Liver (tissue), 9 donors: Measurements from ENCODE around the gene TM7SF2. TPM values are rescaled to one million over a fixed set of nuclear protein-coding genes. Genes with fewer than 3 reads are reported as not detected.
A peak's percentile ranks its signal among the peaks of the same experiment; 100 is the strongest.

Source experiments
- DNase-seq: peaks from one replicate; pipeline ENCODE4 v3.0.0-alpha.2; 2017; ENCODE audit warnings: low spot score
- H3K27ac ChIP-seq, 2 donors: one replicate each; pipeline ENCODE4 v1.7.0; 2013; ENCODE audit warnings: inconsistent platforms in 2 of 2, low read length in 2 of 2, control low read depth in 1 of 2, low read depth in 1 of 2, mild to moderate bottlenecking in 1 of 2
- H3K27me3 ChIP-seq, 4 donors: one replicate each; pipeline versions ENCODE4 v1.6.1 to v1.7.0; 2013; ENCODE audit warnings: low read length in 3 of 4, inconsistent platforms in 1 of 4, mild to moderate bottlenecking in 1 of 4, moderate library complexity in 1 of 4; ENCODE audit not compliant: control insufficient read depth in 4 of 4, insufficient read depth in 4 of 4
- H3K36me3 ChIP-seq, 4 donors: one replicate each; pipeline versions ENCODE4 v1.6.1 to v1.7.0; 2013; ENCODE audit warnings: low read length in 3 of 4, mild to moderate bottlenecking in 3 of 4, low read depth in 1 of 4, moderate library complexity in 1 of 4; ENCODE audit not compliant: control insufficient read depth in 4 of 4, insufficient read depth in 3 of 4
- H3K4me1 ChIP-seq, 4 donors: one replicate each; pipeline versions ENCODE4 v1.6.1 to v1.7.0; 2013; ENCODE audit warnings: low read length in 3 of 4, mild to moderate bottlenecking in 3 of 4, moderate library complexity in 1 of 4; ENCODE audit not compliant: control insufficient read depth in 4 of 4, insufficient read depth in 4 of 4
- H3K4me3 ChIP-seq, 3 donors: one replicate each; pipeline versions ENCODE4 v1.6.1 to v1.7.0; 2013; ENCODE audit warnings: low read length in 3 of 3, control low read depth in 1 of 3, low read depth in 1 of 3, mild to moderate bottlenecking in 1 of 3
- H3K9ac ChIP-seq, 2 donors: one replicate each; pipeline ENCODE4 v1.7.0; 2013; ENCODE audit warnings: low read length in 2 of 2, mild to moderate bottlenecking in 2 of 2, moderate library complexity in 2 of 2, control low read depth in 1 of 2, low read depth in 1 of 2
- H3K9me3 ChIP-seq, 4 donors: one replicate each; pipeline versions ENCODE4 v1.6.1 to v1.7.0; 2013; ENCODE audit warnings: low read length in 3 of 4; ENCODE audit not compliant: control insufficient read depth in 4 of 4
- EGR1 ChIP-seq, 2 donors: IDR thresholded peaks; 2 replicates each; pipeline ENCODE4 v1.6.1; 2016 to 2018; ENCODE audit warnings: antibody characterized with exemption in 2 of 2, low read depth in 2 of 2
- FOXA1 ChIP-seq: IDR thresholded peaks from 2 replicates; pipeline ENCODE4 v1.6.1; 2016; ENCODE audit warnings: antibody characterized with exemption
- FOXA2 ChIP-seq: IDR thresholded peaks from 2 replicates; pipeline ENCODE4 v1.6.1; 2016; ENCODE audit warnings: antibody characterized with exemption
- GABPA ChIP-seq, 2 donors: IDR thresholded peaks in 1 of 2; conservative IDR thresholded peaks in 1 of 2; 2 replicates each; pipeline ENCODE4 v1.6.1; 2016; ENCODE audit warnings: antibody characterized with exemption in 2 of 2, mild to moderate bottlenecking in 1 of 2, moderate library complexity in 1 of 2
- HNF4G ChIP-seq: IDR thresholded peaks from 2 replicates; pipeline ENCODE4 v1.6.1; 2016; ENCODE audit warnings: antibody characterized with exemption
- JUND ChIP-seq, 2 donors: IDR thresholded peaks; 2 replicates each; pipeline ENCODE4 v1.6.1; 2016; ENCODE audit warnings: antibody characterized with exemption in 2 of 2
- NR2F2 ChIP-seq: IDR thresholded peaks from 2 replicates; pipeline ENCODE4 v1.6.1; 2016; ENCODE audit warnings: antibody characterized with exemption
- RXRA ChIP-seq, 2 donors: IDR thresholded peaks; 2 replicates each; pipeline ENCODE4 v1.6.1; 2017 to 2018; ENCODE audit warnings: antibody characterized with exemption in 2 of 2, mild to moderate bottlenecking in 1 of 2
- SP1 ChIP-seq: IDR thresholded peaks from 2 replicates; pipeline ENCODE4 v1.6.1; 2018; ENCODE audit warnings: antibody characterized with exemption, mild to moderate bottlenecking
- TAF1 ChIP-seq: conservative IDR thresholded peaks from 2 replicates; pipeline ENCODE4 v1.6.1; 2016; ENCODE audit warnings: antibody characterized with exemption, mild to moderate bottlenecking
- YY1 ChIP-seq: IDR thresholded peaks from 2 replicates; pipeline ENCODE4 v1.6.1; 2016; ENCODE audit warnings: antibody characterized with exemption, mild to moderate bottlenecking
- WGBS: extraction: QIAGEN DNeasy Blood & Tissue Kit; methylation state at CpG from one replicate; pipeline ENCODE4 v1.1.7; 2013; 5-methylcytosine and 5-hydroxymethylcytosine counted together
- polyA plus RNA-seq, 2 donors: library from polyadenylated mRNA; stranded (reverse) in 1 of 2; unstranded in 1 of 2; fragments of 200-250 nt in 1 of 2; fragments of >200 nt in 1 of 2; fragmentation: Nextera tagmentation in 1 of 2; extraction: Ambion mirVana in 1 of 2; gene quantifications; one replicate each; pipeline versions ENCODE4 v1.2.1 to v1.2.3, GENCODE V29; 2013 to 2015
- total RNA-seq, 2 donors: library from RNA; depleted of rRNA; stranded (reverse); fragments of >200 nt; gene quantifications; one replicate each; pipeline ENCODE4 v1.2.3, GENCODE V29; 2014
- TF ChIP-seq, protein P1 (sequence below): IDR thresholded peaks from 2 replicates; pipeline ENCODE4 v1.6.1; 2016; ENCODE audit warnings: antibody characterized with exemption
- TF ChIP-seq, protein P2 (sequence below): IDR thresholded peaks from 2 replicates; pipeline ENCODE4 v1.6.1; 2016; ENCODE audit warnings: antibody characterized with exemption, mild to moderate bottlenecking
- TF ChIP-seq, protein P3 (sequence below): fragments of 150-350 bp; IDR thresholded peaks from 2 replicates; pipeline ENCODE4 v1.5.1; 2017; ENCODE audit warnings: improper control_type of control experiment, low read depth, low read length; ENCODE audit not compliant: missing input control
- TF ChIP-seq, protein P4 (sequence below): IDR thresholded peaks from 2 replicates; pipeline ENCODE4 v1.6.1; 2016; ENCODE audit warnings: antibody characterized with exemption
- TF ChIP-seq, protein P5 (sequence below): IDR thresholded peaks from 2 replicates; pipeline ENCODE4 v1.6.1; 2016; ENCODE audit warnings: antibody characterized with exemption
- donor health status: healthy.
- donor health status: healthy.
- donor health status: healthy.
- donor health status: healthy.
- donor health status: healthy.

Gene TM7SF2
- total and polyA plus RNA-seq, 4 donors: 39.0 to 337 (median 89.1) TPM

DNA sequence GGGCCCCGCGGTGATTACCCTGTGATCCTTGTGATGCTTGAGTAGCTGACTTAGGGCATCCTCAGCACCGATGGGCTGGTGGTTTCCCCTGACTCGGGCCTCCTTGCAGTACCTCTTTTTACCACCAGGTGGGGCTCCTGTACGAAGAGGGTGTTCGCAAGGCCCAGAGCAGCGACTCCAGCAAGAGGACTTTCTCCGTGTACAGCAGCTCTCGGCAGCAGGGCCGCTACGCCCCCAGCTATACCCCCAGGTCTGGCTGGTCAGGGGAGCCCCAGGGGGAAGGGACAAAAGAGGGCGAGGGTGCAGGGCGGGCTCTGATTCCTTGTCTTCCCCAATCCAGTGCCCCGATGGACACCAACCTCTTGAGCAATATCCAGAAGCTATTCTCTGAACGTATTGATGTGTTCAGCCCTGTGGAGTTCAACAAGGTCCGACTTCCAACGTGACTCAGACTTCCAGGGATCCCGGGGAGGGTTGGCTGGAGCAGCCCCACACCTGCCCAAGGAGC, 1.3 kb upstream of the TM7SF2 start (continued):
- TF ChIP-seq, protein P1, sequence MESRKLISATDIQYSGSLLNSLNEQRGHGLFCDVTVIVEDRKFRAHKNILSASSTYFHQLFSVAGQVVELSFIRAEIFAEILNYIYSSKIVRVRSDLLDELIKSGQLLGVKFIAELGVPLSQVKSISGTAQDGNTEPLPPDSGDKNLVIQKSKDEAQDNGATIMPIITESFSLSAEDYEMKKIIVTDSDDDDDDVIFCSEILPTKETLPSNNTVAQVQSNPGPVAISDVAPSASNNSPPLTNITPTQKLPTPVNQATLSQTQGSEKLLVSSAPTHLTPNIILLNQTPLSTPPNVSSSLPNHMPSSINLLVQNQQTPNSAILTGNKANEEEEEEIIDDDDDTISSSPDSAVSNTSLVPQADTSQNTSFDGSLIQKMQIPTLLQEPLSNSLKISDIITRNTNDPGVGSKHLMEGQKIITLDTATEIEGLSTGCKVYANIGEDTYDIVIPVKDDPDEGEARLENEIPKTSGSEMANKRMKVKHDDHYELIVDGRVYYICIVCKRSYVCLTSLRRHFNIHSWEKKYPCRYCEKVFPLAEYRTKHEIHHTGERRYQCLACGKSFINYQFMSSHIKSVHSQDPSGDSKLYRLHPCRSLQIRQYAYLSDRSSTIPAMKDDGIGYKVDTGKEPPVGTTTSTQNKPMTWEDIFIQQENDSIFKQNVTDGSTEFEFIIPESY: no peak

DNA sequence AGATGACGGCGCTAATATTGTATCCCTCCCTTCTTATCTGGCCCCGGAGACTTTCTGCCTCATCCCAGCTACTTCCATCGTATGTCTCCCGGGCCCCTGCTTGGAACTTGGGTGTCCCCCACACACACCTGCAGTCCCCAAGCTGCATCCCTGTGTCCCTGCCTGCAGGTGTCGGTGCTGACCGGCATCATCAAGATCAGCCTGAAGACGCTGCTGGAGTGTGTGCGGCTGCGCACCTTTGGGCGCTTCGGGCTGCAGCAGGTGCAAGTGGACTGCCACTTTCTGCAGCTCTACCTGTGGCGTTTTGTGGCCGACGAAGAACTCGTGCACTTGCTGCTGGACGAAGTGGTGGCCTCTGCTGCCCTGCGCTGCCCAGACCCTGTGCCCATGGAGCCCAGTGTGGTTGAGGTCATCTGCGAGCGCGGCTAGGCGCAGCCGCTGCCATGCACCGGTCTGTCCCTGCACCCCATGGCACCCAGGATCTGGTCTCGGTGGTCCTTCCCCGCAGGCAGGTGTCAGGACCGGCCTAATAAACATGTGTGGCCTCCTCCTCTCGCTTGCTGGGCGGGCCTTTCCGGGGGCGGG, 421 bp upstream of the TM7SF2 start:
- Histone ChIP-seq H3K36me3 (peaks cover 0 to 13% (median 10%) of the 10 kb centered on the region in 4 donors), H3K27me3 (no peaks in the 10 kb centered on the region), H3K4me1 (peaks cover 22 to 56% (median 47%) of the 10 kb centered on the region in 4 donors), H3K4me3 (peak overlapping the region in 1 of 3 donors; percentile 11), H3K9me3 (no peaks in the 10 kb centered on the region), H3K27ac (peak overlapping the region; percentile 59 to 87), H3K9ac (no peak overlapping the region)
- TF ChIP-seq, protein P2, sequence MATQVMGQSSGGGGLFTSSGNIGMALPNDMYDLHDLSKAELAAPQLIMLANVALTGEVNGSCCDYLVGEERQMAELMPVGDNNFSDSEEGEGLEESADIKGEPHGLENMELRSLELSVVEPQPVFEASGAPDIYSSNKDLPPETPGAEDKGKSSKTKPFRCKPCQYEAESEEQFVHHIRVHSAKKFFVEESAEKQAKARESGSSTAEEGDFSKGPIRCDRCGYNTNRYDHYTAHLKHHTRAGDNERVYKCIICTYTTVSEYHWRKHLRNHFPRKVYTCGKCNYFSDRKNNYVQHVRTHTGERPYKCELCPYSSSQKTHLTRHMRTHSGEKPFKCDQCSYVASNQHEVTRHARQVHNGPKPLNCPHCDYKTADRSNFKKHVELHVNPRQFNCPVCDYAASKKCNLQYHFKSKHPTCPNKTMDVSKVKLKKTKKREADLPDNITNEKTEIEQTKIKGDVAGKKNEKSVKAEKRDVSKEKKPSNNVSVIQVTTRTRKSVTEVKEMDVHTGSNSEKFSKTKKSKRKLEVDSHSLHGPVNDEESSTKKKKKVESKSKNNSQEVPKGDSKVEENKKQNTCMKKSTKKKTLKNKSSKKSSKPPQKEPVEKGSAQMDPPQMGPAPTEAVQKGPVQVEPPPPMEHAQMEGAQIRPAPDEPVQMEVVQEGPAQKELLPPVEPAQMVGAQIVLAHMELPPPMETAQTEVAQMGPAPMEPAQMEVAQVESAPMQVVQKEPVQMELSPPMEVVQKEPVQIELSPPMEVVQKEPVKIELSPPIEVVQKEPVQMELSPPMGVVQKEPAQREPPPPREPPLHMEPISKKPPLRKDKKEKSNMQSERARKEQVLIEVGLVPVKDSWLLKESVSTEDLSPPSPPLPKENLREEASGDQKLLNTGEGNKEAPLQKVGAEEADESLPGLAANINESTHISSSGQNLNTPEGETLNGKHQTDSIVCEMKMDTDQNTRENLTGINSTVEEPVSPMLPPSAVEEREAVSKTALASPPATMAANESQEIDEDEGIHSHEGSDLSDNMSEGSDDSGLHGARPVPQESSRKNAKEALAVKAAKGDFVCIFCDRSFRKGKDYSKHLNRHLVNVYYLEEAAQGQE: no peak
- no peak for TF ChIP-seq FOXA1
- TF ChIP-seq TAF1: no peak
- TF ChIP-seq FOXA2: no peak
- TF ChIP-seq RXRA (IDR thresholded peaks at IDR 0.05): no peak
- TF ChIP-seq, protein P3, sequence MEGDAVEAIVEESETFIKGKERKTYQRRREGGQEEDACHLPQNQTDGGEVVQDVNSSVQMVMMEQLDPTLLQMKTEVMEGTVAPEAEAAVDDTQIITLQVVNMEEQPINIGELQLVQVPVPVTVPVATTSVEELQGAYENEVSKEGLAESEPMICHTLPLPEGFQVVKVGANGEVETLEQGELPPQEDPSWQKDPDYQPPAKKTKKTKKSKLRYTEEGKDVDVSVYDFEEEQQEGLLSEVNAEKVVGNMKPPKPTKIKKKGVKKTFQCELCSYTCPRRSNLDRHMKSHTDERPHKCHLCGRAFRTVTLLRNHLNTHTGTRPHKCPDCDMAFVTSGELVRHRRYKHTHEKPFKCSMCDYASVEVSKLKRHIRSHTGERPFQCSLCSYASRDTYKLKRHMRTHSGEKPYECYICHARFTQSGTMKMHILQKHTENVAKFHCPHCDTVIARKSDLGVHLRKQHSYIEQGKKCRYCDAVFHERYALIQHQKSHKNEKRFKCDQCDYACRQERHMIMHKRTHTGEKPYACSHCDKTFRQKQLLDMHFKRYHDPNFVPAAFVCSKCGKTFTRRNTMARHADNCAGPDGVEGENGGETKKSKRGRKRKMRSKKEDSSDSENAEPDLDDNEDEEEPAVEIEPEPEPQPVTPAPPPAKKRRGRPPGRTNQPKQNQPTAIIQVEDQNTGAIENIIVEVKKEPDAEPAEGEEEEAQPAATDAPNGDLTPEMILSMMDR: no peak
- no peak for TF ChIP-seq YY1
- no peak for TF ChIP-seq EGR1 (IDR thresholded peaks at IDR 0.05; ENCODE audit: low read depth in 2 of 2)
- TF ChIP-seq GABPA (IDR thresholded peaks at IDR 0.05 in 1 of 2, conservative IDR thresholded peaks at IDR 0.05 in 1 of 2): no peak
- TF ChIP-seq, protein P1: no peak
- TF ChIP-seq, protein P4, sequence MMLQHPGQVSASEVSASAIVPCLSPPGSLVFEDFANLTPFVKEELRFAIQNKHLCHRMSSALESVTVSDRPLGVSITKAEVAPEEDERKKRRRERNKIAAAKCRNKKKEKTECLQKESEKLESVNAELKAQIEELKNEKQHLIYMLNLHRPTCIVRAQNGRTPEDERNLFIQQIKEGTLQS: no peak
- TF ChIP-seq SP1: no peak
- TF ChIP-seq, protein P5, sequence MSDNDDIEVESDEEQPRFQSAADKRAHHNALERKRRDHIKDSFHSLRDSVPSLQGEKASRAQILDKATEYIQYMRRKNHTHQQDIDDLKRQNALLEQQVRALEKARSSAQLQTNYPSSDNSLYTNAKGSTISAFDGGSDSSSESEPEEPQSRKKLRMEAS: no peak
- no peak for TF ChIP-seq HNF4G
- TF ChIP-seq JUND (IDR thresholded peaks at IDR 0.05): no peak
- TF ChIP-seq NR2F2: no peak
- WGBS: 53% methylated on average over 31 of the region's 31 CpGs
- DNase-seq: no peak
